LNCaP clone FGC (cell line): ENCODE data around the gene SLC4A8.

Experiments
- DNase-seq: peaks from one replicate; pipeline ENCODE4 v3.0.0-alpha.2; 2011; ENCODE audit warnings: low read depth
- H3K4me3 ChIP-seq: 2 replicates; pipeline ENCODE4 v1.5.1; 2011; ENCODE audit warnings: mild to moderate bottlenecking, low read depth, low read length, control low read depth
- CTCF ChIP-seq: IDR thresholded peaks from 2 replicates; pipeline ENCODE4 v1.5.1; 2012; ENCODE audit warnings: mild to moderate bottlenecking; ENCODE audit not compliant: control insufficient read depth, insufficient read depth; ENCODE audit errors: extremely low read depth

Gene SLC4A8

GRCh38 chr12:51390457-51390856 lies 34.2 kb upstream of the SLC4A8 start:
- DNase-seq, result no peak
- TF ChIP-seq CTCF, result no peak
- no peak overlapping the region for H3K4me3 ChIP-seq

- DNase-seq, result no peak
- H3K4me3 ChIP-seq, result no peak overlapping the region
- no peak for TF ChIP-seq CTCF
Measured at GRCh38 chr12:51390891-51391282, 33.7 kb upstream of the SLC4A8 start.

- DNase-seq, result no peak
- H3K4me3 ChIP-seq, result peak within 1 kb of the TSS; percentile 35
- no peak for TF ChIP-seq CTCF
Measured at GRCh38 chr12:51391283-51392123, 33.1 kb upstream of the SLC4A8 start, which contains the start of gene GALNT6. GALNT6 (minus strand) TSS chr12:51391406; CDS start chr12:51379781, 11,625 bp downstream.

GRCh38 chr12:51392556-51393237 lies 31.9 kb upstream of the SLC4A8 start:
- no peak for TF ChIP-seq CTCF
- no peak for DNase-seq
- no peak overlapping the region for H3K4me3 ChIP-seq

- H3K4me3 ChIP-seq, result no peak overlapping the region
- TF ChIP-seq CTCF, result no peak
- DNase-seq, result no peak
Measured at GRCh38 chr12:51393676-51394545, 30.7 kb upstream of the SLC4A8 start.

GRCh38 chr12:51395283-51396230 lies 29.1 kb upstream of the SLC4A8 start:
- no peak for DNase-seq
- no peak overlapping the region for H3K4me3 ChIP-seq
- no peak for TF ChIP-seq CTCF
